HG03045 (cell line): ENCODE results near the gene PMCH.
"Not testable (repeated sequence)": the region's sequence is repeated elsewhere in the genome, so short reads cannot be mapped to it uniquely, and the experiment has no call there.

Source experiments
- ATAC-seq: cut with Tn5 transposase; IDR thresholded peaks from one replicate; pipeline ENCODE4 v1.9.1; 2021; ENCODE audit warnings: mild to moderate bottlenecking, moderate library complexity; ENCODE audit not compliant: unreplicated experiment

Gene PMCH

GRCh38 chr12:102147062-102147587 lies 50.5 kb downstream of the PMCH start:
- ATAC-seq: not testable (repeated sequence)
